H1 (cell line): ENCODE results near the gene SLC39A11. TPM values are rescaled to one million over a fixed set of nuclear protein-coding genes. Genes with fewer than 3 reads are reported as not detected.

Source experiments
- CHD7 ChIP-seq: fragments of 300-600 bp; sonication (generic); IDR thresholded peaks from 2 replicates; pipeline ENCODE4 v1.7.1; 2012; ENCODE audit warnings: low read length, moderate library complexity, mild to moderate bottlenecking, inconsistent platforms; ENCODE audit not compliant: insufficient replicate concordance
- EGR1 ChIP-seq: IDR thresholded peaks from 2 replicates; pipeline ENCODE4 v1.6.1; 2011; ENCODE audit warnings: low read depth, low read length, borderline replicate concordance
- FOSL1 ChIP-seq: IDR thresholded peaks from 2 replicates; pipeline ENCODE4 v1.6.1; 2011; ENCODE audit warnings: mild to moderate bottlenecking, low read depth, low read length, moderate library complexity; ENCODE audit not compliant: insufficient read depth
- RBBP5 ChIP-seq: IDR thresholded peaks from 2 replicates; pipeline ENCODE4 v1.7.1; 2012; ENCODE audit warnings: low read depth, mild to moderate bottlenecking, inconsistent platforms, low read length, moderate library complexity, borderline replicate concordance
- SIN3A ChIP-seq, 2 experiments: IDR thresholded peaks in 1 of 2; conservative IDR thresholded peaks in 1 of 2; 2 replicates each; pipeline ENCODE4 v1.6.1; 2011 to 2012; ENCODE audit warnings: low read length in 2 of 2, improper control_type of control experiment in 1 of 2, low read depth in 1 of 2, mild to moderate bottlenecking in 1 of 2
- TCF12 ChIP-seq: IDR thresholded peaks from 2 replicates; pipeline ENCODE4 v1.6.1; 2011; ENCODE audit warnings: low read depth, mild to moderate bottlenecking, low read length
- polyA plus RNA-seq, 7 experiments: library from polyadenylated mRNA; depleted of rRNA in 3 of 7; stranded (reverse) in 5 of 7; unstranded in 2 of 7; fragments of >200 nt in 5 of 7; fragments of 200-250 nt in 2 of 7; gene quantifications; 1 replicate in 5 of 7; 2 replicates in 1 of 7; 4 replicates in 1 of 7; pipeline versions ENCODE4 v1.2.1 to v1.2.3, GENCODE V29; 2011 to 2013; ENCODE audit warnings: missing spikeins in 2 of 7, mixed read lengths in 2 of 7
- total RNA-seq: library from RNA; stranded (reverse); fragmentation: NEBNext Ultra II Directional; extraction: Animal tissue kit (Norgen Biotek cat#: 25700); gene quantifications from 2 replicates; pipeline ENCODE4 v1.2.1, GENCODE V29; 2021

SLC39A11 gene
- total and polyA plus RNA-seq, 2 of the 8 experiments (the other 6 are each of a cell fraction or from before 2014, with no cell fraction given): 12.2 to 19.6 TPM

- TF ChIP-seq SIN3A (conservative IDR thresholded peaks at IDR 0.05 in 1 of 2, IDR thresholded peaks at IDR 0.05 in 1 of 2; ENCODE audit: low read depth in 1 of 2, low read length in 2 of 2) (no peak), CHD7 (no peak), EGR1 (no peak), FOSL1 (no peak), RBBP5 (no peak), TCF12 (no peak)
Observed at GRCh38 chr17:72651988-72652387, 440.5 kb downstream of the SLC39A11 start (continued).
